GM12865 (cell line): Measurements from ENCODE around the gene RAPGEF2.

Source experiments
- DNase-seq: peaks from one replicate; pipeline ENCODE4 v3.0.0; 2010; ENCODE audit warnings: low read depth
- H3K4me3 ChIP-seq: 2 replicates; pipeline ENCODE4 v1.5.1; 2011; ENCODE audit warnings: mild to moderate bottlenecking, low read depth, low read length, control low read depth
- CTCF ChIP-seq: IDR thresholded peaks from 2 replicates; pipeline ENCODE4 v1.5.1; 2011; ENCODE audit warnings: low read length, control low read depth, low read depth, inconsistent platforms; ENCODE audit not compliant: insufficient read depth; ENCODE audit errors: missing control alignments

Gene RAPGEF2

GRCh38 chr4:159292137-159292896, 189.4 kb downstream of the RAPGEF2 start:
- no peak overlapping the region for H3K4me3 ChIP-seq
- DNase-seq: no peak
- no peak for TF ChIP-seq CTCF

GRCh38 chr4:159293811-159294515, 191.1 kb downstream of the RAPGEF2 start:
- H3K4me3 ChIP-seq: no peak overlapping the region
- DNase-seq: no peak
- TF ChIP-seq CTCF: no peak

GRCh38 chr4:159296061-159296460, 193.2 kb downstream of the RAPGEF2 start:
- TF ChIP-seq CTCF: no peak
- no peak for DNase-seq
- no peak overlapping the region for H3K4me3 ChIP-seq

GRCh38 chr4:159297091-159297490, 194.2 kb downstream of the RAPGEF2 start:
- H3K4me3 ChIP-seq: no peak overlapping the region
- DNase-seq: no peak
- no peak for TF ChIP-seq CTCF

GRCh38 chr4:159298502-159298901, 195.6 kb downstream of the RAPGEF2 start:
- no peak overlapping the region for H3K4me3 ChIP-seq
- peak; percentile 16 for DNase-seq
- no peak for TF ChIP-seq CTCF

- no peak overlapping the region for H3K4me3 ChIP-seq
- no peak for DNase-seq
- TF ChIP-seq CTCF: no peak
These were observed 200.6 kb downstream of the RAPGEF2 start for GRCh38 chr4:159303435-159303834.

GRCh38 chr4:159305129-159305528, 202.2 kb downstream of the RAPGEF2 start:
- H3K4me3 ChIP-seq: no peak overlapping the region
- no peak for TF ChIP-seq CTCF
- DNase-seq: no peak
